ENCODE data around the gene CDH13. TPM values are rescaled to one million over a fixed set of nuclear protein-coding genes. Genes with fewer than 3 reads are reported as not detected.

Gene CDH13
- polyA plus RNA-seq, 1 donor from 2014 or later, result 3.2 TPM

DNA sequence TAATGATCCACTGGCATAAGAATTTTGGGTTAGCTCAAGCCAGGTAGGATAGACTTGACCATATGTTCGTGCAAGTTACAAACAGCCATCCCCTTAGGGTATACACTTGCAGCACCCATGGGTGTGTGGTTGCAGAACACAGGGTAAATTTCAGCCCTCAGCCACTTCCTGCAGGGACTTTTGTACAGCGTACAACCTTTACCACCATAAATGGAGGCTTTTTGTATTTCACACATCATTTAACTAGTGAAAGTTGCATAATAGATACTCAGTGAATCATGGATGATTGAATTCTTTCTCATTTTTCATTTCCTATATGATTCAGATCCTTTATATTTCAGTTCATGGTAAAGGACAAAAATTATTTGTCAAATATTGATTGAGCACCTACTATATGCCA lies 473.9 kb downstream of the CDH13 start:
- Histone ChIP-seq H3K4me3 (ENCODE audit: low read length) (no peak overlapping the region), H3K36me3 (ENCODE audit: insufficient read depth, low read length) (no peaks in the 10 kb centered on the region), H3K9me2 (ENCODE audit: insufficient read depth, low read length) (no peaks in the 10 kb centered on the region), H3K9ac (ENCODE audit: low read length) (no peak overlapping the region), H3K9me3 (ENCODE audit: low read length) (peaks cover 6% of the 10 kb centered on the region), H3K4me2 (ENCODE audit: low read length) (no peak overlapping the region), H4K20me1 (ENCODE audit: insufficient read depth) (no peaks in the 10 kb centered on the region), H3K79me2 (replicated peaks; ENCODE audit: insufficient read depth, low read length) (no peaks in the 10 kb centered on the region), H3K27me3 (ENCODE audit: insufficient read depth, low read depth, low read length) (no peaks in the 10 kb centered on the region), H3K27ac (ENCODE audit: low read length) (no peak overlapping the region), H3F3A (ENCODE audit: insufficient read depth, low read length, poor library complexity, severe bottlenecking) (no peaks in the 10 kb centered on the region), H2AFZ (ENCODE audit: low read depth, low read length) (no peak overlapping the region)
- TF ChIP-seq EZH2 (IDR thresholded peaks at IDR 0.05; ENCODE audit: borderline replicate concordance, insufficient read depth, low read length, poor library complexity, severe bottlenecking), result no peak

GRCh38 chr16:83102336-83102735 lies 475.6 kb downstream of the CDH13 start:
- no peak overlapping the region for H3K27ac ChIP-seq (ENCODE audit: low read length)
- H2AFZ ChIP-seq (ENCODE audit: low read depth, low read length), result no peak overlapping the region
- H3K9ac ChIP-seq (ENCODE audit: low read length), result no peak overlapping the region
- H4K20me1 ChIP-seq (ENCODE audit: insufficient read depth), result no peaks in the 10 kb centered on the region
- no peaks in the 10 kb centered on the region for H3K79me2 ChIP-seq (replicated peaks; ENCODE audit: insufficient read depth, low read length)
- no peaks in the 10 kb centered on the region for H3K27me3 ChIP-seq (ENCODE audit: insufficient read depth, low read depth, low read length)
- no peak overlapping the region for H3K4me2 ChIP-seq (ENCODE audit: low read length)
- H3K9me3 ChIP-seq (ENCODE audit: low read length), result peaks cover 6% of the 10 kb centered on the region
- H3K9me2 ChIP-seq (ENCODE audit: insufficient read depth, low read length), result no peaks in the 10 kb centered on the region
- TF ChIP-seq MXI1 (conservative IDR thresholded peaks at IDR 0.05; ENCODE audit: poor library complexity, severe bottlenecking) (no peak), POLR2AphosphoS5 (IDR thresholded peaks at IDR 0.05) (no peak), TAF1 (IDR thresholded peaks at IDR 0.05; ENCODE audit: low read depth) (no peak), EP300 (conservative IDR thresholded peaks at IDR 0.05; ENCODE audit: poor library complexity, severe bottlenecking) (no peak)
- TF ChIP-seq, protein P1, sequence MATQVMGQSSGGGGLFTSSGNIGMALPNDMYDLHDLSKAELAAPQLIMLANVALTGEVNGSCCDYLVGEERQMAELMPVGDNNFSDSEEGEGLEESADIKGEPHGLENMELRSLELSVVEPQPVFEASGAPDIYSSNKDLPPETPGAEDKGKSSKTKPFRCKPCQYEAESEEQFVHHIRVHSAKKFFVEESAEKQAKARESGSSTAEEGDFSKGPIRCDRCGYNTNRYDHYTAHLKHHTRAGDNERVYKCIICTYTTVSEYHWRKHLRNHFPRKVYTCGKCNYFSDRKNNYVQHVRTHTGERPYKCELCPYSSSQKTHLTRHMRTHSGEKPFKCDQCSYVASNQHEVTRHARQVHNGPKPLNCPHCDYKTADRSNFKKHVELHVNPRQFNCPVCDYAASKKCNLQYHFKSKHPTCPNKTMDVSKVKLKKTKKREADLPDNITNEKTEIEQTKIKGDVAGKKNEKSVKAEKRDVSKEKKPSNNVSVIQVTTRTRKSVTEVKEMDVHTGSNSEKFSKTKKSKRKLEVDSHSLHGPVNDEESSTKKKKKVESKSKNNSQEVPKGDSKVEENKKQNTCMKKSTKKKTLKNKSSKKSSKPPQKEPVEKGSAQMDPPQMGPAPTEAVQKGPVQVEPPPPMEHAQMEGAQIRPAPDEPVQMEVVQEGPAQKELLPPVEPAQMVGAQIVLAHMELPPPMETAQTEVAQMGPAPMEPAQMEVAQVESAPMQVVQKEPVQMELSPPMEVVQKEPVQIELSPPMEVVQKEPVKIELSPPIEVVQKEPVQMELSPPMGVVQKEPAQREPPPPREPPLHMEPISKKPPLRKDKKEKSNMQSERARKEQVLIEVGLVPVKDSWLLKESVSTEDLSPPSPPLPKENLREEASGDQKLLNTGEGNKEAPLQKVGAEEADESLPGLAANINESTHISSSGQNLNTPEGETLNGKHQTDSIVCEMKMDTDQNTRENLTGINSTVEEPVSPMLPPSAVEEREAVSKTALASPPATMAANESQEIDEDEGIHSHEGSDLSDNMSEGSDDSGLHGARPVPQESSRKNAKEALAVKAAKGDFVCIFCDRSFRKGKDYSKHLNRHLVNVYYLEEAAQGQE (IDR thresholded peaks at IDR 0.05; ENCODE audit: borderline replicate concordance), result no peak
- no peak overlapping the region for H3K4me3 ChIP-seq (ENCODE audit: low read length)
- H3F3A ChIP-seq (ENCODE audit: insufficient read depth, low read length, poor library complexity, severe bottlenecking), result no peaks in the 10 kb centered on the region
- no peaks in the 10 kb centered on the region for H3K36me3 ChIP-seq (ENCODE audit: insufficient read depth, low read length)

GRCh38 chr16:83105279-83106077 lies 478.7 kb downstream of the CDH13 start:
- H4K20me1 ChIP-seq (ENCODE audit: insufficient read depth), result no peaks in the 10 kb centered on the region
- no peaks in the 10 kb centered on the region for H3K9me3 ChIP-seq (ENCODE audit: low read length)
- no peaks in the 10 kb centered on the region for H3F3A ChIP-seq (ENCODE audit: insufficient read depth, low read length, poor library complexity, severe bottlenecking)
- no peaks in the 10 kb centered on the region for H3K79me2 ChIP-seq (replicated peaks; ENCODE audit: insufficient read depth, low read length)
- H3K9me2 ChIP-seq (ENCODE audit: insufficient read depth, low read length), result no peaks in the 10 kb centered on the region
- no peaks in the 10 kb centered on the region for H3K27me3 ChIP-seq (ENCODE audit: insufficient read depth, low read depth, low read length)
- no peaks in the 10 kb centered on the region for H3K36me3 ChIP-seq (ENCODE audit: insufficient read depth, low read length)
- H3K4me3 ChIP-seq (ENCODE audit: low read length), result no peak overlapping the region
- H3K4me2 ChIP-seq (ENCODE audit: low read length), result no peak overlapping the region
- no peak for TF ChIP-seq MXI1 (conservative IDR thresholded peaks at IDR 0.05; ENCODE audit: poor library complexity, severe bottlenecking)
- TF ChIP-seq CTCF (IDR thresholded peaks at IDR 0.05; ENCODE audit: poor library complexity, severe bottlenecking), result no peak
- no peak for TF ChIP-seq SMC3 (conservative IDR thresholded peaks at IDR 0.05; ENCODE audit: poor library complexity)
- TF ChIP-seq TAF1 (IDR thresholded peaks at IDR 0.05; ENCODE audit: low read depth), result no peak
- TF ChIP-seq EZH2 (IDR thresholded peaks at IDR 0.05; ENCODE audit: borderline replicate concordance, insufficient read depth, low read length, poor library complexity, severe bottlenecking), result no peak
- no peak for TF ChIP-seq EP300 (conservative IDR thresholded peaks at IDR 0.05; ENCODE audit: poor library complexity, severe bottlenecking)
- TF ChIP-seq POLR2AphosphoS5 (IDR thresholded peaks at IDR 0.05), result no peak
- TF ChIP-seq RAD21 (conservative IDR thresholded peaks at IDR 0.05), result no peak
- TF ChIP-seq, protein P1 (IDR thresholded peaks at IDR 0.05; ENCODE audit: borderline replicate concordance), result no peak
- H2AFZ ChIP-seq (ENCODE audit: low read depth, low read length), result no peak overlapping the region
- no peak overlapping the region for H3K9ac ChIP-seq (ENCODE audit: low read length)
- no peak overlapping the region for H3K27ac ChIP-seq (ENCODE audit: low read length)

All from neural cell (in vitro differentiated cells).